ENCODE data around the gene NEURL2. TPM values are rescaled to one million over a fixed set of nuclear protein-coding genes. Genes with fewer than 3 reads are reported as not detected.
"Not testable (repeated sequence)": the region's sequence is repeated elsewhere in the genome, so short reads cannot be mapped to it uniquely, and the experiment has no call there.

The NEURL2 gene
- polyA plus RNA-seq, 3 donors: 0.14 to 1.1 TPM; not detected in 1

DNA sequence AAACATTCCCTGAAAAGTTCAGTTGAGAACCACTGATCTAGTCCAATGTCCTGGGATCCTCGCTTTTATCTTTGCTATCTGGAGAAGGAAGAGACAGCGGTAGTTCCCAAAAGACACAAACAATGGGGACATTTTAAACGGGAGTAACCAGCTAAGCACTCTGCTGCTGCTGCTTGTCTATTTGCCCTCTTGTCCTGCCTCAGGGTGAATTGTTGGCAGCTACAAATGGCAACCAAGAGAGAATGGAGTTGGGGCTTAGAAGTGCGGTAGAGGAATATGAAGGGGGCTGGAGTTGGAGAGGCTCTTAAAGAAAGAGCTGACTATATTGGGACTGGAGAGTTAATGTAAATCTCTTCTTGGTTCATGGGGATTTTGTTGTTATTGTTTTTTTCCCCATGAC is 16.4 kb downstream of the NEURL2 start:
- no peak overlapping the region for H3K4me3 Mint-ChIP-seq
- Histone ChIP-seq H3K4me1 (ENCODE audit: control insufficient read depth in 1 of 2, insufficient read depth in 2 of 2, low read length in 2 of 2) (no peaks in the 10 kb centered on the region), H3K9me3 (replicated peaks in 1 of 2; ENCODE audit: control insufficient read depth in 1 of 2, insufficient read depth in 1 of 2, low read length in 2 of 2) (no peaks in the 10 kb centered on the region), H3K9ac (ENCODE audit: insufficient read depth, low read length, poor library complexity, severe bottlenecking) (no peak overlapping the region), H3K79me2 (ENCODE audit: insufficient read depth, low read length) (no peaks in the 10 kb centered on the region), H3K27me3 (ENCODE audit: control insufficient read depth in 2 of 2, insufficient read depth in 2 of 2, low read length in 2 of 2) (no peaks in the 10 kb centered on the region), H3K27ac (ENCODE audit: low read depth in 1 of 2, low read length in 2 of 2) (no peak overlapping the region), H3K36me3 (replicated peaks in 1 of 2; ENCODE audit: control insufficient read depth in 1 of 2, insufficient read depth in 2 of 2, low read length in 2 of 2) (peaks cover 22 to 24% of the 10 kb centered on the region in 2 donors), H3K4me3 (replicated peaks in 1 of 3; ENCODE audit: low read depth in 2 of 3, low read length in 3 of 3) (no peak overlapping the region), H2AFZ (ENCODE audit: insufficient read depth, low read depth, low read length, poor library complexity, severe bottlenecking) (no peak overlapping the region), H4K20me1 (ENCODE audit: insufficient read depth, low read length) (no peaks in the 10 kb centered on the region), H3K4me2 (replicated peaks; ENCODE audit: extremely low read depth, low read length, poor library complexity, severe bottlenecking) (no peak overlapping the region)
- 91% methylated on average over 4 of the region's 4 CpGs for WGBS (ENCODE audit: insufficient coverage)
- H3K36me3 Mint-ChIP-seq: peaks cover 35 to 40% of the 10 kb centered on the region in 2 donors
- intact Hi-C loops (cut with micrococcal nuclease): no loop called here
- no peak for DNase-seq
- no peaks in the 10 kb centered on the region for H3K9me3 Mint-ChIP-seq
- H3K4me1 Mint-ChIP-seq: no peaks in the 10 kb centered on the region
- no peak overlapping the region for H3K27ac Mint-ChIP-seq
- TF ChIP-seq, protein P1, sequence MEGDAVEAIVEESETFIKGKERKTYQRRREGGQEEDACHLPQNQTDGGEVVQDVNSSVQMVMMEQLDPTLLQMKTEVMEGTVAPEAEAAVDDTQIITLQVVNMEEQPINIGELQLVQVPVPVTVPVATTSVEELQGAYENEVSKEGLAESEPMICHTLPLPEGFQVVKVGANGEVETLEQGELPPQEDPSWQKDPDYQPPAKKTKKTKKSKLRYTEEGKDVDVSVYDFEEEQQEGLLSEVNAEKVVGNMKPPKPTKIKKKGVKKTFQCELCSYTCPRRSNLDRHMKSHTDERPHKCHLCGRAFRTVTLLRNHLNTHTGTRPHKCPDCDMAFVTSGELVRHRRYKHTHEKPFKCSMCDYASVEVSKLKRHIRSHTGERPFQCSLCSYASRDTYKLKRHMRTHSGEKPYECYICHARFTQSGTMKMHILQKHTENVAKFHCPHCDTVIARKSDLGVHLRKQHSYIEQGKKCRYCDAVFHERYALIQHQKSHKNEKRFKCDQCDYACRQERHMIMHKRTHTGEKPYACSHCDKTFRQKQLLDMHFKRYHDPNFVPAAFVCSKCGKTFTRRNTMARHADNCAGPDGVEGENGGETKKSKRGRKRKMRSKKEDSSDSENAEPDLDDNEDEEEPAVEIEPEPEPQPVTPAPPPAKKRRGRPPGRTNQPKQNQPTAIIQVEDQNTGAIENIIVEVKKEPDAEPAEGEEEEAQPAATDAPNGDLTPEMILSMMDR (IDR thresholded peaks at IDR 0.05): no peak
- no peaks in the 10 kb centered on the region for H3K27me3 Mint-ChIP-seq (ENCODE audit: low read depth in 3 of 3)

DNA sequence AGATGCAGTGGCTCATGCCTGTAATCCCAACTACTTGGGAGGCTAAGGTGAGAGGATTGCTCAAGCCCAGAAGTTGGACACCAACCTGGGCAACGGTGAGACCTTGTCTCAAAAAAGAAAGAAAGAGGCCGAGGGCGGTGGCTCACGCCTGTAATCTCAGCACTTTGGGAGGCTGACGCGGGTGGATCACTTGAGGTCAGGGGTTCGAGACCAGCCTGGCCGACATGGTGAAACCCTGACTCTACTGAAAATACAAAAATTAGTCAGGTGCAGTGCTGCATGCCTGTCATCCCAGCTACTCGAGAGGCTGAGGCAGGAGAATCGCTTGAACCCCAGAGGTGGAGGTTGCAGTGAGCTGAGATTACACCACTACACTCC is 16.9 kb downstream of the NEURL2 start:
- intact Hi-C loops (cut with micrococcal nuclease); H3K4me1 ChIP-seq (ENCODE audit: control insufficient read depth in 1 of 2, insufficient read depth in 2 of 2, low read length in 2 of 2); H3K9ac ChIP-seq (ENCODE audit: insufficient read depth, low read length, poor library complexity, severe bottlenecking); H3K27ac ChIP-seq (ENCODE audit: low read depth in 1 of 2, low read length in 2 of 2); H3K27ac Mint-ChIP-seq; H3K4me2 ChIP-seq (replicated peaks; ENCODE audit: extremely low read depth, low read length, poor library complexity, severe bottlenecking); DNase-seq; H3K4me1 Mint-ChIP-seq; H3K27me3 Mint-ChIP-seq (ENCODE audit: low read depth in 3 of 3); H4K20me1 ChIP-seq (ENCODE audit: insufficient read depth, low read length); H3K9me3 ChIP-seq (replicated peaks in 1 of 2; ENCODE audit: control insufficient read depth in 1 of 2, insufficient read depth in 1 of 2, low read length in 2 of 2); H3K27me3 ChIP-seq (ENCODE audit: control insufficient read depth in 2 of 2, insufficient read depth in 2 of 2, low read length in 2 of 2); H3K4me3 Mint-ChIP-seq; H3K9me3 Mint-ChIP-seq; H3K79me2 ChIP-seq (ENCODE audit: insufficient read depth, low read length); H2AFZ ChIP-seq (ENCODE audit: insufficient read depth, low read depth, low read length, poor library complexity, severe bottlenecking); H3K4me3 ChIP-seq (replicated peaks in 1 of 3; ENCODE audit: low read depth in 2 of 3, low read length in 3 of 3): not testable (repeated sequence)
- 98% methylated on average over 6 of the region's 10 CpGs for WGBS (ENCODE audit: insufficient coverage)
- peaks cover 22 to 24% of the 10 kb centered on the region in 2 donors for H3K36me3 ChIP-seq (replicated peaks in 1 of 2; ENCODE audit: control insufficient read depth in 1 of 2, insufficient read depth in 2 of 2, low read length in 2 of 2)
- peaks cover 35 to 43% of the 10 kb centered on the region in 2 donors for H3K36me3 Mint-ChIP-seq
